Eye (tissue), 1 donor: ENCODE data around the gene STIL.
"Not testable (repeated sequence)": the region's sequence is repeated elsewhere in the genome, so short reads cannot be mapped to it uniquely, and the experiment has no call there.

Source experiments
- DNase-seq: peaks from one replicate; pipeline ENCODE4 v3.0.0-alpha.2; 2015

STIL gene

GRCh38 chr1:47216278-47217059, 97.5 kb downstream of the STIL start:
- DNase-seq, result no peak

GRCh38 chr1:47215713-47216112, 98.2 kb downstream of the STIL start:
- DNase-seq, result no peak

GRCh38 chr1:47214549-47214948, 99.4 kb downstream of the STIL start:
- no peak for DNase-seq

- DNase-seq, result no peak
These were observed 100.5 kb downstream of the STIL start for GRCh38 chr1:47213230-47213963.

GRCh38 chr1:47212636-47213229, 101.2 kb downstream of the STIL start:
- DNase-seq, result no peak

- no peak for DNase-seq
These were observed 102.1 kb downstream of the STIL start for GRCh38 chr1:47211796-47212269.

GRCh38 chr1:47210666-47211065, 103.3 kb downstream of the STIL start:
- no peak for DNase-seq

- no peak for DNase-seq
These were observed 104.1 kb downstream of the STIL start for GRCh38 chr1:47209725-47210325.

- DNase-seq, result peak; percentile 5
These were observed 104.9 kb downstream of the STIL start for GRCh38 chr1:47209091-47209490.

GRCh38 chr1:47208374-47208850, 105.5 kb downstream of the STIL start:
- DNase-seq, result peak; percentile 16

- no peak for DNase-seq
These were observed 106.1 kb downstream of the STIL start for GRCh38 chr1:47207803-47208373.

- DNase-seq, result no peak
These were observed 108.0 kb downstream of the STIL start for GRCh38 chr1:47205918-47206317.

GRCh38 chr1:47203504-47203903, 110.4 kb downstream of the STIL start:
- DNase-seq, result not testable (repeated sequence)

GRCh38 chr1:47201179-47201578, 112.8 kb downstream of the STIL start:
- DNase-seq, result no peak
